HuH-7.5 (cell line): ENCODE measurements around the gene CREB3.

Source experiments
- DNase-seq: peaks from one replicate; pipeline ENCODE4 v3.0.0; 2011; ENCODE audit warnings: low spot score

The CREB3 gene

DNA sequence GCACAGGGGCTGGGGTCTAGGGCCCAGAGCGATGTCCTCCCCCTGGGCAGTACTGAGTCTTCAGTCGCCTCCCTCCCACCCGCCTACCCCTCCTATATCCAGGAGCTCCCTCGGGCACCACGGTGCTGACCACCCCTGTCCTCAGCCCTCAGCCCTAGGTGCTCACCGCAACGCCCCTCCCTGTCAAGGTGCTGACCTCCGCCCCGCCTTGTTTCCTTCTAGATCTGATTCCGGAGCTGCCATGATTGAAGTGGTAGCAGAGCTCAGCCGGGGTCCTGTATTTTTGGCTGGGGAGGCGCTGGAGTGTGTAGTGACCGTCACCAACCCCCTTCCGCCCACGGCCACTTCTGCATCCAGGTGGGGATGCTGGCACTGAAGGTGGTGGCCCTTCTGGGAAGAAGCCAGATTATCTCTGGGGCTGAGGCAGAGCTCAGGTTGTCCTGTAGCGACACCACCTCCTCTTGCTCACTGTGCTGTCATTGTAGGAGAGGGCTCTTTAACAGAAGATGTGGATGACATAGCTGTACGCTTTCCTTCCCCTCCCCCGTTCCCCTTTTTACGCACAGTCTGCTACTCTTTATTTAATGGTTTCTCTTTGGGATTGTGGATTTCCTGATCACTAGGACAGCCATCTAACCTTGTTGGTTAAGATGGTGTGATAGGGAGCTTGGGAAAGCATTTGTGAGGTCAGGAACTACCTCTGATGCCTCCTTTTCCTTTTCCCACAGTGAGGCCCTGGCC lies 17.2 kb downstream of the CREB3 start:
- no peak for DNase-seq

DNA sequence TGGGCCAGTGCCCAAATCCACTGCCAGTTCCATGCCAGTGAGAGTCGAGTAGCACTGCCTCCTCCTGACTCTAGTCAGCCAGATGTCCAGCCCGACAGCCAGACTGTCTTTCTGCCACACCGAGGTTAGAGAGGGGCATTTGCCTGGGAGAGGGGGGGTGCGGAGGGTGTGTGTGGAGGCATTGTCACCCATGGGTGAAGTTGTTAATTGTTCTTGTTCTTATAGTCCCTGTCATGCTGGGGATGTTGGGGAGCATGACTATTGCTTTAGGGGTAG lies 17.7 kb downstream of the CREB3 start:
- DNase-seq = no peak

DNA sequence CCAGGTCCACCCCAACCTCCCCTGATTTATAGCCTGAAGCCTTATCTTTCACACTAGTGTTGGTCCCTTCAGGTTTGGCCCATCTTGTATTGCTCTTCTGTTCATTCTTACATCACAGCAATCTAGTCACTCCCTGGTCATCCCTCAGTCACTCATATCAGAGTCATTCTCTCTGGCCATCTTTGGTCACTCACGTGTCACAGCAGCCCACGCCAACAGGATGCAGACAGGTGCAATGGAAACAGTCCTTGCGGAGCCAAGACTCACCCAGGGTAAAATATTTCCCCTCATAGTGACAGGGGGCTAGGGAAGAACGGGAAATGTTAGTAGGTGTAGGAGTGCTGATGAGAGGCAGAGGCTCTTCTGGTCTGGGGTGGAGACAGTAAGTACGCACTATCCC lies 21.0 kb downstream of the CREB3 start:
- no peak for DNase-seq

DNA sequence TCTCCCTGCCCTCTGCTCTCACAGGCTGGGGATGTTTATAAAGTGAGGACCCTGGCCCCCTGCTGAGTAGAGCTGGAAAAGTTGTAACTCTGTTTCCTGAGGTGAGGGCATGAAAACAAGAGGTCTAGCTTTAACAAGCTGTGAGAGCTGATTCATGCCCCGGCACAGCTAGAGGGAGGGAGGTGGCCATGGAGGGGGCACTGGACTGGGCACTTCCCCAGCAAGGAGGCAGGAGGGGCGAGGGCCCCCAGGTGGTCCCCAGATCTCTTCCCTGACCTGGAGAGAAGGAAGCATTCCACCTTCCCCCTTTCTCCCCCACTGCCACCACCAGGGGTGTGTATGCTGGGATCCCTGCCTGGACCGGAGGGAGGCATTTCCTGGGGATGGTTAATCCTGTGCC lies 21.8 kb downstream of the CREB3 start, which contains the start of gene MSMP:
MSMP (minus strand) TSS at position 13 of the 400 bp plus-strand sequence. CDS start 147 bp downstream, outside the sequence.
- DNase-seq = no peak

DNA sequence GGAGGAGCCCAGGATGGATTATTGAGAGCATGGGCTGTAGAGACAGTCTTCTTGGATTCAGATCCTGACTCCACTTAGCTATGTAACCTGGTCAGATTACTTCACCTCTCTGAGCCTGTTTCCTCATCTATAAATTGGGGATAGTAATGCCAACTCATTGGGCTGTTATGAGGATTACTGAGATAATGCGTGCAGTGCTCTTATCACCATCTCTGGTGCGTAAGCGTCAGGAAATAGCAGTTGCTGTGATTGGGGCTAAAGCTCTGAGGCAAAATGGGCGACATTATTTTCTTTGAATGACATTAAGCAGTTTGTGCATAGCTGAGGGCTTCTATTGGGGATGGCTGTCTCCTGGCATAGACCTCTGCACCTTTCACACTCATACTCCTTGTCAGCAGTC lies 22.6 kb downstream of the CREB3 start:
- DNase-seq = no peak

GRCh38 chr9:35756275-35757225 lies 24.1 kb downstream of the CREB3 start:
- DNase-seq = peak; percentile 51

DNA sequence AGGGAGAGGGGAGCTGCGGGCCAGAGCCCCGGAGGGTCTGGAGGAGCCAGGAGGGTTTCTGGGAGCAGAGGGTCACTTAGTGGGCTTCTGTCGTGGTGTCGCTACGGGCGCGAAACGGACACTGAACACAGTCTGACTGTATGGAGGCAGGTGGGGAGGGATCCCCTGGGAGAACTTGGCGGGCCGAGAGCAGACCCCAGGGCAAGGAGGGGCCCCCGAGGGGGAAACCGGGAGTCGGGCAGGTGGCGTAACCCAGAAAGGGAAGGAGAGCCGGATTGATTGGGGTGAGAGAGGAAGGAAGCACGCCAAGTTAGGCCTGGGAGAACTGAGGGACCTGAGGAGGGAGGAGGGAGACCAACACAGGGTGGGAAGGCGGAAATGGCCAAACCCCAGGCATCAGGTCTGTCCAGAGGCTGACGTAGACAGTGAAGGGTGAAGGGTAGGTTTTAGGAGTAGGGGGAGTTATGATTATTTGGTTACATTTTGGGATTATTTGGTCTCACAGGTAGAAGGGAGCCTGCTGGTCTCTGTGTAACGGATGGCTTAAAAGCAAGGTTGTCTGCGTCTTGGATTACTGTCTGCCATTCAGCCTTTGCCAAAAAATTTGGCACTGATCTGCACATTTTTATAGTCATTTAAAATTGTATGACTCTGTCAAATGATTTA lies 24.9 kb downstream of the CREB3 start:
- peak; percentile 31 for DNase-seq

DNA sequence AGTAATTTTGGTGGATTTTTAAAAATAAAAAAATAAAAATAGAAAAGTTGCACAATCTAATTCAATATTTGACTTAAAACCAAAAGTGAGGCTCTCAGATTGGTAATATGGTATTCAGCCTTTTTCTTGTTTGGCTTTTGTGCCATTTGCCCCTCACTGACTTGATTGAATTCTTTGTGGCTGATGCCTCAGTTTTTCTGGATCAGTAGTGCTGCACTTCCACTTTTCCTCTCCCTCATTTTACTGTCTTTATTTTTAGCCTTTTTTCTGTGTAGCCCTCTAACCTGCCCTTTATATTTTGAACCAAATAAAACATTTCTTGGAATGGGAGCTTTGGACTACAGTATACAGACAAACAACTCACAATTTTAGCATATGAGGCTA lies 25.4 kb downstream of the CREB3 start:
- no peak for DNase-seq

GRCh38 chr9:35758475-35759050 lies 26.1 kb downstream of the CREB3 start:
- no peak for DNase-seq

GRCh38 chr9:35759795-35760194 lies 27.3 kb downstream of the CREB3 start:
- DNase-seq = no peak

- no peak for DNase-seq
These were observed 28.2 kb downstream of the CREB3 start for GRCh38 chr9:35760651-35761050.

- no peak for DNase-seq
These were observed 30.7 kb downstream of the CREB3 start for GRCh38 chr9:35763181-35763580.

DNA sequence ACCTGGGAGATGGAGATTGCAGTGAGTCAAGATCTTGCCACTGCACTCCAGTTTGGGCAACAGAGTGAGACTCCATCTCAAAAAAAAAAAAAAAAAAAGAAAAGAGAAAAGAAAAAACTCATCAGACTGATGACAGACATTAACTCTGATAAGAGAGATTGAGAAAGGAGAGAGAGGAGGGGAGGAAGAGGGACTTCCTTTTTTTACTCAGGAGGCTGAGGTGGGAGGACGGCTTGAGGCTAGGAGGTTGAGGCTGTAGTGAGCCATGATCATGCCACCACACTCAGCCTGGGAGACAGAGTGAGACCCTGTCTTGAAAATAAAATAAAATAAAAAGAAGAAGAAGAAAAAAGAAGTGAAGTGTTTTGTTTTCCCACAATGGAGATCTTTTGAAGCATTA lies 31.3 kb downstream of the CREB3 start:
- DNase-seq = no peak

DNA sequence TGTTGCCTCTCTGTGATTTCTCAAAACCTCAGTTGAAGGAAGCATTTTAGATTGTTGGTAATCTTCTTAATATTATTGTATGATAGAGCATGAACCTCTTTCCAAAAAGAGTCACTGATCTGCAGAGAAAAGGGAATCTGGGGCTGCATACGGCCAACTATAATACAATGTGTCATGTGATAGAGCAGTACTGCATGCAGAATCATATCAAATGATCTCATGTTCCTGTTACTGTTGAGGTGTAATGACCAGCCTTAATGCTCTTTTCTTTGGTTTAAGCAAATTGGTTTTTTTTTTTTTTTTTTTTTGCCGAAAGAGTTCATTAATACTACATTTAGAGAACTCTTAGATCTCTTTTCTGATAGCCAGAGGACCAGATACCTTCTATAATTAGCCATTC lies 34.5 kb downstream of the CREB3 start:
- DNase-seq = no peak

- no peak for DNase-seq
These were observed 35.0 kb downstream of the CREB3 start for GRCh38 chr9:35767458-35767857.

DNA sequence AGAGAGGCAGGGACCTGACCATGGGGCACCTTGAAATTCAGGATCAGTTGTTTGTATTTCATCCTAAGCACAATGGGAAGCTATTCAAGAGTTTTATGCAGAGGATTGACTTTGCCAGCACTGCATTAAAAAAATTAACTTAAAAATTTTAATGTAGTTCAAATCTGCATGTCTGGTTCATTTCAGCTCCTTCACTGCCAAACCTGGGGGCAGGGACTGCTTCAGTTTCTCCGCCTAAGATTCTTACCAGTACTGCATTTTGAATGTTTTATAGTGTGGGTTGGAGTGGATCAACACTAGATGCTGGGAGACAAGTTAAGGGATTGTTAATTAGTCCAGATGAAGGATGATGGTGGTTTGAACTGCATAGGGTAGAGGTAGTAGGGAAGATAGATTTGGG lies 37.3 kb downstream of the CREB3 start:
- no peak for DNase-seq

DNA sequence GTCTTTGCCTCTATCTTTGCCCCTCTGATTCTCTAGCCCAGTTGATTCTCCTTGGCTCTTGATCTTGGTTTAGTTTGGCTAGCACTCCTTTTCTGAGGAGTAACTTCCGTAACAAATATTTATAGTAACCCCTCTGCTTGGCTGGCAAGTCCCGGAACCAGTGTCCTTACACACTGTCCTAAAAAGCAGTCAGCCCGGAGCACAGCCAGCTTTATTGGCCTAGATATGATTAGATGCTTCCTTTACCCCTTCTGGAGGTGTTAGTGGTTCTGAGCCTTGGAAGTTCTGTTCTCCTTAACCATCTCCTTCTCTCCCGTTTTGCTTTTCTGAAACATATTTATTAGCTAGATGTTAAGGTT lies 38.6 kb downstream of the CREB3 start:
- no peak for DNase-seq

DNA sequence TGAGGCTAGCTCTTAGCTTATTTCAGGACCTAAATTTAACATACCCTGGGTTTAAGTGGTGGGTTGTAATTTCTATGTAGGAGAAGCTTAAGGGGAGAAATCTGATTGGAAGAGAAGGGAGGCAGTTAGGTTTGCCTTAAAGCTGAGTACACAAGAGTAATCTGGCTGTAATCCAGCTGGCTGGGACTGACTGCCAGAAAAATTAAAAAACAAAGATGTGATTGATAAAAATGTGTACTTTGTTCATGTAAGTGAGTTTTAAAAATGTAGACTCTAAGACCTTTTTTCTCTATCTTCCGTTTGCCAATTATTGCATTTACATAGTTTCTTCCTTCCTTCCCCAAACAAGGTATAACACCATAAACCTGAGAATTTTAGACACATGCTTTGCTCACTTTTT lies 39.1 kb downstream of the CREB3 start:
- DNase-seq = no peak

DNA sequence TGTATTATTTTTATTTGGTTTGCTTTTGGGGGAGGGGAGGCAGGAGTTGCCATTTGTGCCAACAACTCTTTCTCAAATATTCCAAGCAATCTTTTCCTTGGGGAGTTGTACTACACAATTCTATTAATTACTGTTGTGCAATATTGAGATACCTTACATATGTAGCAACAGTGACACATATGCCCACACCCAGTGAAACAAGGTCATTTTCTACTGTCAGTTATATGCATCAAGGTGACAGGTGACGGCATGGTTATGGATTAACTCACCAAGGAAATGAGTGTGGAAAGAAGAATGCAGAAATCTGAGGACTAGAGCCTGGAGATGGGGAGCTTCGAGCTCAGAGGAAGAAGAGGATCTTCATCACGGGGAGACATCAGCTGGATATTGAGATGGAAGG lies 39.5 kb downstream of the CREB3 start:
- DNase-seq = no peak

- DNase-seq = no peak
These were observed 42.6 kb downstream of the CREB3 start for GRCh38 chr9:35774907-35775635.

DNA sequence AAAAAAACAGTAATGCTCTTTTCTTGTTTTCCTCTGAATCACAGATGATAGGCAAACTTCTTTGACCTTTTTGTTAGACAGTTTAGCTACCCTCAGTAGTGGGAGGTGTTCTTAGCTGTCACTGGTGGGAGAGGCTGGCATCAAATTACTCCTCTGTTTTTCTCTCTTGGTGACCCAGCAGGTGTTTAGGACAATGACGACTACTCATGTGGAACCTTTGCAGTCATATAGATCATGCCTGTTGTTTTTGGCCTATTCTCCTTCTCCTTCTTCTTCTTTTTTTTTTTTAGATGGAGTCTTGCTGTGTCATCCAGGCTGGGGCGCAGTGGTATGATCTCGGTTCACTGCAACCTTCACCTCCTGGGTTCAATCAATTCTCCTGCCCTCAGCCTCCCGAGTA lies 43.6 kb downstream of the CREB3 start:
- no peak for DNase-seq

DNA sequence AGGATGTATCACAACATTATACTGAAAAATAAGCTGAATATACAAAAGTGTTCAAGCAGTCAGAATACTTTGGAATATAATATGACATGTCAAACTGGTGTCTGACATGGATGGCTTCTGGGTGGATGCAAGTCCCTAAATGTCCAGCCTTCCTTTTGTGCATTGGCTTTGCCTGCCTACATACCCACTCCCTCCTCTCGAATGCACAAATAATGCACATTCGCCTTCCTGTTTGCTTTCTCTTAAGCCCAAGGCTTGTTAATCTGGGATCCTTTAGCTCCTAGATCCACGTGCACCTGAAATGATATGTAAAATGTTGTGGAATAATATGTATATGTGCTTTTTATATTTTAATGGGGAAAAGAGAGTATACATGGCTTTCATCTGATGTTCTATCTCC lies 46.0 kb downstream of the CREB3 start:
- no peak for DNase-seq
